ENCODE data around the gene OR11H1.
"Not testable (repeated sequence)": the region's sequence is repeated elsewhere in the genome, so short reads cannot be mapped to it uniquely, and the experiment has no call there.

Gene OR11H1

GRCh38 chr22:15527892-15528291 lies at the start of gene OR11H1:
OR11H1 (plus strand) TSS chr22:15528192; CDS start chr22:15528192, 0 bp downstream.
- not testable (repeated sequence) for DNase-seq

- DNase-seq = not testable (repeated sequence)
These were observed 18.0 kb upstream of the OR11H1 start for GRCh38 chr22:15509967-15510366.

- not testable (repeated sequence) for DNase-seq
These were observed 12.1 kb upstream of the OR11H1 start for GRCh38 chr22:15515896-15516295.

- DNase-seq = not testable (repeated sequence)
These were observed 25.8 kb downstream of the OR11H1 start for GRCh38 chr22:15553767-15554166.

GRCh38 chr22:15563461-15563860 lies 35.5 kb downstream of the OR11H1 start:
- DNase-seq = not testable (repeated sequence)

- not testable (repeated sequence) for DNase-seq
These were observed 37.1 kb downstream of the OR11H1 start for GRCh38 chr22:15565063-15565462.
